ENCODE results near the gene TNFSF10. TPM values are rescaled to one million over a fixed set of nuclear protein-coding genes. Genes with fewer than 3 reads are reported as not detected.
"Not testable (repeated sequence)": the region's sequence is repeated elsewhere in the genome, so short reads cannot be mapped to it uniquely, and the experiment has no call there.

The TNFSF10 gene
- polyA plus RNA-seq, 2 donors = 45.1 to 60.5 TPM

GRCh38 chr3:172521837-172522726 is 1.1 kb downstream of the TNFSF10 start:
- H3K36me3 ChIP-seq (ENCODE audit: control insufficient read depth in 2 of 2, insufficient read depth in 2 of 2, low read length in 1 of 2); H3K27me3 ChIP-seq (ENCODE audit: control insufficient read depth in 1 of 2, insufficient read depth in 2 of 2, low read length in 2 of 2); H3K9me3 ChIP-seq (ENCODE audit: control insufficient read depth in 2 of 2, insufficient read depth in 1 of 2, low read depth in 1 of 2, low read length in 1 of 2); H3K4me1 ChIP-seq (ENCODE audit: control insufficient read depth in 2 of 2, insufficient read depth in 2 of 2, low read length in 1 of 2): not testable (repeated sequence)
- peak overlapping the region; percentile 47 to 74 for H3K27ac ChIP-seq (ENCODE audit: low read depth in 2 of 2, low read length in 1 of 2)
- peak overlapping the region in 1 of 2 donors; percentile 97 for H3K4me3 ChIP-seq (ENCODE audit: low read depth in 1 of 2, low read length in 2 of 2)
- WGBS, 2 donors = 17 to 29% methylated on average over 6 of the region's 6 CpGs

- H3K27ac ChIP-seq (ENCODE audit: low read depth in 2 of 2, low read length in 1 of 2) = peak overlapping the region; percentile 44 to 76
- H3K9me3 ChIP-seq (ENCODE audit: control insufficient read depth in 2 of 2, insufficient read depth in 1 of 2, low read depth in 1 of 2, low read length in 1 of 2) = no peaks in the 10 kb centered on the region
- no peaks in the 10 kb centered on the region for H3K27me3 ChIP-seq (ENCODE audit: control insufficient read depth in 1 of 2, insufficient read depth in 2 of 2, low read length in 2 of 2)
- 30 to 36% methylated on average over 4 of the region's 4 CpGs for WGBS, 2 donors
- peaks cover 7 to 10% of the 10 kb centered on the region in 2 donors for H3K4me1 ChIP-seq (ENCODE audit: control insufficient read depth in 2 of 2, insufficient read depth in 2 of 2, low read length in 1 of 2)
- no peaks in the 10 kb centered on the region for H3K36me3 ChIP-seq (ENCODE audit: control insufficient read depth in 2 of 2, insufficient read depth in 2 of 2, low read length in 1 of 2)
- H3K4me3 ChIP-seq (ENCODE audit: low read depth in 1 of 2, low read length in 2 of 2) = peak overlapping the region; percentile 15 to 97
Observed at GRCh38 chr3:172520301-172520831, 2.9 kb downstream of the TNFSF10 start.

GRCh38 chr3:172519740-172520139 is 3.5 kb downstream of the TNFSF10 start:
- Histone ChIP-seq H3K9me3 (ENCODE audit: control insufficient read depth in 2 of 2, insufficient read depth in 1 of 2, low read depth in 1 of 2, low read length in 1 of 2) (no peaks in the 10 kb centered on the region), H3K27ac (ENCODE audit: low read depth in 2 of 2, low read length in 1 of 2) (peak overlapping the region; percentile 54 to 73), H3K27me3 (ENCODE audit: control insufficient read depth in 1 of 2, insufficient read depth in 2 of 2, low read length in 2 of 2) (no peaks in the 10 kb centered on the region), H3K4me1 (ENCODE audit: control insufficient read depth in 2 of 2, insufficient read depth in 2 of 2, low read length in 1 of 2) (peaks cover 7 to 10% of the 10 kb centered on the region in 2 donors), H3K4me3 (ENCODE audit: low read depth in 1 of 2, low read length in 2 of 2) (peak overlapping the region; percentile 20 to 97), H3K36me3 (ENCODE audit: control insufficient read depth in 2 of 2, insufficient read depth in 2 of 2, low read length in 1 of 2) (no peaks in the 10 kb centered on the region)
- WGBS, 2 donors = 38 to 49% methylated on average over 5 of the region's 5 CpGs

GRCh38 chr3:172518929-172519640 is 4.1 kb downstream of the TNFSF10 start:
- Histone ChIP-seq H3K4me1 (ENCODE audit: control insufficient read depth in 2 of 2, insufficient read depth in 2 of 2, low read length in 1 of 2) (peaks cover 7 to 10% of the 10 kb centered on the region in 2 donors), H3K36me3 (ENCODE audit: control insufficient read depth in 2 of 2, insufficient read depth in 2 of 2, low read length in 1 of 2) (no peaks in the 10 kb centered on the region), H3K9me3 (ENCODE audit: control insufficient read depth in 2 of 2, insufficient read depth in 1 of 2, low read depth in 1 of 2, low read length in 1 of 2) (no peaks in the 10 kb centered on the region), H3K4me3 (ENCODE audit: low read depth in 1 of 2, low read length in 2 of 2) (no peak overlapping the region), H3K27ac (ENCODE audit: low read depth in 2 of 2, low read length in 1 of 2) (no peak overlapping the region), H3K27me3 (ENCODE audit: control insufficient read depth in 1 of 2, insufficient read depth in 2 of 2, low read length in 2 of 2) (no peaks in the 10 kb centered on the region)
- 42 to 50% methylated on average over 2 of the region's 2 CpGs for WGBS, 2 donors

GRCh38 chr3:172517859-172518466 is 5.3 kb downstream of the TNFSF10 start:
- no peak overlapping the region for H3K4me3 ChIP-seq (ENCODE audit: low read depth in 1 of 2, low read length in 2 of 2)
- H3K36me3 ChIP-seq (ENCODE audit: control insufficient read depth in 2 of 2, insufficient read depth in 2 of 2, low read length in 1 of 2) = peaks cover 0 to 4% of the 10 kb centered on the region in 2 donors
- peaks cover 10 to 14% of the 10 kb centered on the region in 2 donors for H3K4me1 ChIP-seq (ENCODE audit: control insufficient read depth in 2 of 2, insufficient read depth in 2 of 2, low read length in 1 of 2)
- 66 to 73% methylated on average over 8 of the region's 8 CpGs for WGBS, 2 donors
- H3K27me3 ChIP-seq (ENCODE audit: control insufficient read depth in 1 of 2, insufficient read depth in 2 of 2, low read length in 2 of 2) = no peaks in the 10 kb centered on the region
- H3K9me3 ChIP-seq (ENCODE audit: control insufficient read depth in 2 of 2, insufficient read depth in 1 of 2, low read depth in 1 of 2, low read length in 1 of 2) = no peaks in the 10 kb centered on the region
- H3K27ac ChIP-seq (ENCODE audit: low read depth in 2 of 2, low read length in 1 of 2) = peak overlapping the region; percentile 30 to 80

- 20 to 22% methylated on average over 7 of the region's 7 CpGs for WGBS, 2 donors
- Histone ChIP-seq H3K27ac (ENCODE audit: low read depth in 2 of 2, low read length in 1 of 2) (peak overlapping the region; percentile 94 to 95), H3K4me3 (ENCODE audit: low read depth in 1 of 2, low read length in 2 of 2) (peak overlapping the region; percentile 0 to 11)
Observed at GRCh38 chr3:172516318-172517214, 6.7 kb downstream of the TNFSF10 start.

GRCh38 chr3:172515130-172515918 is 7.9 kb downstream of the TNFSF10 start:
- no peak overlapping the region for H3K4me3 ChIP-seq (ENCODE audit: low read depth in 1 of 2, low read length in 2 of 2)
- 29% methylated on average over 4 of the region's 4 CpGs for WGBS, 2 donors
- H3K27ac ChIP-seq (ENCODE audit: low read depth in 2 of 2, low read length in 1 of 2) = peak overlapping the region; percentile 52 to 55
- no peaks in the 10 kb centered on the region for H3K9me3 ChIP-seq (ENCODE audit: control insufficient read depth in 2 of 2, insufficient read depth in 1 of 2, low read depth in 1 of 2, low read length in 1 of 2)
- H3K27me3 ChIP-seq (ENCODE audit: control insufficient read depth in 1 of 2, insufficient read depth in 2 of 2, low read length in 2 of 2) = no peaks in the 10 kb centered on the region
- H3K36me3 ChIP-seq (ENCODE audit: control insufficient read depth in 2 of 2, insufficient read depth in 2 of 2, low read length in 1 of 2) = peaks cover 0 to 16% of the 10 kb centered on the region in 2 donors
- peaks cover 10 to 15% of the 10 kb centered on the region in 2 donors for H3K4me1 ChIP-seq (ENCODE audit: control insufficient read depth in 2 of 2, insufficient read depth in 2 of 2, low read length in 1 of 2)

More at GRCh38 chr3:172516318-172517214, 6.7 kb downstream of the TNFSF10 start:
- H3K9me3 ChIP-seq (ENCODE audit: control insufficient read depth in 2 of 2, insufficient read depth in 1 of 2, low read depth in 1 of 2, low read length in 1 of 2) = no peaks in the 10 kb centered on the region
- H3K27me3 ChIP-seq (ENCODE audit: control insufficient read depth in 1 of 2, insufficient read depth in 2 of 2, low read length in 2 of 2) = no peaks in the 10 kb centered on the region
- peaks cover 0 to 13% of the 10 kb centered on the region in 2 donors for H3K36me3 ChIP-seq (ENCODE audit: control insufficient read depth in 2 of 2, insufficient read depth in 2 of 2, low read length in 1 of 2)
- H3K4me1 ChIP-seq (ENCODE audit: control insufficient read depth in 2 of 2, insufficient read depth in 2 of 2, low read length in 1 of 2) = peaks cover 10 to 15% of the 10 kb centered on the region in 2 donors

GRCh38 chr3:172514678-172515077 is 8.6 kb downstream of the TNFSF10 start:
- Histone ChIP-seq H3K4me1 (ENCODE audit: control insufficient read depth in 2 of 2, insufficient read depth in 2 of 2, low read length in 1 of 2) (peaks cover 10 to 15% of the 10 kb centered on the region in 2 donors), H3K27me3 (ENCODE audit: control insufficient read depth in 1 of 2, insufficient read depth in 2 of 2, low read length in 2 of 2) (no peaks in the 10 kb centered on the region), H3K36me3 (ENCODE audit: control insufficient read depth in 2 of 2, insufficient read depth in 2 of 2, low read length in 1 of 2) (peaks cover 0 to 16% of the 10 kb centered on the region in 2 donors), H3K27ac (ENCODE audit: low read depth in 2 of 2, low read length in 1 of 2) (no peak overlapping the region), H3K4me3 (ENCODE audit: low read depth in 1 of 2, low read length in 2 of 2) (no peak overlapping the region), H3K9me3 (ENCODE audit: control insufficient read depth in 2 of 2, insufficient read depth in 1 of 2, low read depth in 1 of 2, low read length in 1 of 2) (no peaks in the 10 kb centered on the region)
- WGBS, 2 donors = 85 to 88% methylated on average over 4 of the region's 4 CpGs
